PC-3 (cell line): ENCODE results near the gene IPCEF1.

Experiments used
- CTCF ChIP-seq: fragments of 300-600 bp; sonication (generic); conservative IDR thresholded peaks from 2 replicates; pipeline ENCODE4 v1.5.1; 2017; ENCODE audit warnings: antibody characterized with exemption, low read depth, mild to moderate bottlenecking, low read length
- EZH2 ChIP-seq: fragments of 300-600 bp; sonication (generic); IDR thresholded peaks from one replicate; pipeline ENCODE4 v1.6.1; 2017; ENCODE audit warnings: antibody characterized with exemption, mild to moderate bottlenecking, low read length; ENCODE audit not compliant: unreplicated experiment
- EZH2phosphoT487 ChIP-seq: fragments of 300-600 bp; sonication (generic); IDR thresholded peaks from 2 replicates; pipeline ENCODE4 v1.6.1; 2018; ENCODE audit warnings: mild to moderate bottlenecking, antibody characterized with exemption, low read length, borderline replicate concordance

GRCh38 chr6:154306696-154307095 is 49.9 kb downstream of the IPCEF1 start:
- no peak for TF ChIP-seq CTCF
- no peak for TF ChIP-seq EZH2
- TF ChIP-seq EZH2phosphoT487: no peak
